ENCODE data around the gene APP. TPM values are rescaled to one million over a fixed set of nuclear protein-coding genes. Genes with fewer than 3 reads are reported as not detected.

Gene APP
- total and polyA plus RNA-seq, 7 donors, result 37.7 to 118 (median 56.6) TPM

- no peaks in the 10 kb centered on the region for H3K9me3 ChIP-seq
- WGBS, 3 donors, result 71 to 84% (median 73%) methylated on average over 4 of the region's 4 CpGs
- no peak for ATAC-seq
- no peak overlapping the region for H3K27ac ChIP-seq
- no peaks in the 10 kb centered on the region for H3K27me3 ChIP-seq (ENCODE audit: insufficient read depth in 3 of 3, low read length in 2 of 3)
- H3K36me3 ChIP-seq (ENCODE audit: insufficient read depth in 1 of 2, low read depth in 1 of 2), result no peaks in the 10 kb centered on the region
- no peak for TF ChIP-seq CTCF (IDR thresholded peaks at IDR 0.05)
- H3K4me3 ChIP-seq, result no peak overlapping the region
- H3K4me1 ChIP-seq, result no peaks in the 10 kb centered on the region
- DNase-seq, result no peak
- intact Hi-C loops (cut with DNase I), result no loop called here
Measured at GRCh38 chr21:26098772-26099397, 71.7 kb downstream of the APP start.

DNA sequence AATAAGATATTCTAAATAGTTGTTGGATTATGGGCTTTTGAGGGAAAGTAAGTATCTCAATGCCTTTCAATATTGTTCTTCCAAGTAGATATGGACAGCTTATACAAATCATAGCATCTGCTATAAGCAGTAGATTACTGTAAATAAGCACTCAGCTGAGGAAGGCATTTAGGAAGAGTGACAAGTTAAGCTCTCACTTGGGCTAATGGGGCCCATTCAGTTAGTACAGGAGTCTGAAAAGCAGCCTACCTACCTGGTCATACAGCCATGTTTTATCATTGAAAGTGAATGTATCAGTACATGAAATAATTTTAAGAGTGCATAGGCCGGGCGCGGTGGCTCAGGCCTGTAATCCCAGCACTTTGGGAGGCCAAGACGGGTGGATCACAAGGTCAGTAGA, 73.1 kb downstream of the APP start:
- intact Hi-C loops (cut with DNase I), result no loop called here
- TF ChIP-seq CTCF (IDR thresholded peaks at IDR 0.05), result no peak
- WGBS, 3 donors, result 82 to 98% (median 97%) methylated on average over 4 of the region's 4 CpGs
- Histone ChIP-seq H3K27ac (no peak overlapping the region), H3K4me1 (no peaks in the 10 kb centered on the region), H3K4me3 (no peak overlapping the region), H3K27me3 (ENCODE audit: insufficient read depth in 3 of 3, low read length in 2 of 3) (no peaks in the 10 kb centered on the region), H3K36me3 (ENCODE audit: insufficient read depth in 1 of 2, low read depth in 1 of 2) (no peaks in the 10 kb centered on the region), H3K9me3 (no peaks in the 10 kb centered on the region)
- DNase-seq (no peak), ATAC-seq (no peak)

GRCh38 chr21:26096494-26097371, 73.8 kb downstream of the APP start:
- ATAC-seq, result no peak
- 91 to 94% (median 92%) methylated on average over 13 of the region's 13 CpGs for WGBS, 3 donors

DNA sequence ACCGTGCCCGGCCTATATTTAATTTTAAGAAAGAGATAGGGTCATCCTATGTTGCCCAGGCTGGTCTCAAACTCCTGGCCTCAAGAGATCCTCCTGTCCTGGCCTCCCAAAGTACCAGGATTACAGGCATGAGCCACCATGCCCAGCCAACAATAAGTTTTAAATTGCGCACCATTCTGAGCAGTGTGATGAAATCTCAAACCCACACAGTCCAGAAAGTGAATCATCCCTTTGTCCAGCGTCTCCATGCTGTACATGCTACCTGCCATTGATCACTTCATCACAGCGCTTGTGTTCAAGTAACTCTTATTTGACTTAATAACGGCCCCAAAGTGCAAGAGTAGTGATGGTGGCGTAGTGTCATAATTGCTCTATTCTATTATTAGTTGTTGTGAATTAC, 75.4 kb downstream of the APP start:
- WGBS, 3 donors, result 95 to 99% (median 97%) methylated on average over 7 of the region's 7 CpGs
- TF ChIP-seq CTCF (IDR thresholded peaks at IDR 0.05), result no peak
- intact Hi-C loops (cut with DNase I), result no loop called here
- Histone ChIP-seq H3K27me3 (ENCODE audit: insufficient read depth in 3 of 3, low read length in 2 of 3) (no peaks in the 10 kb centered on the region), H3K27ac (no peak overlapping the region), H3K4me1 (no peaks in the 10 kb centered on the region), H3K36me3 (ENCODE audit: insufficient read depth in 1 of 2, low read depth in 1 of 2) (no peaks in the 10 kb centered on the region), H3K4me3 (no peak overlapping the region), H3K9me3 (no peaks in the 10 kb centered on the region)
- DNase-seq (no peak), ATAC-seq (no peak)

More at GRCh38 chr21:26096494-26097371, 73.8 kb downstream of the APP start:
- Histone ChIP-seq H3K4me3 (no peak overlapping the region), H3K27ac (no peak overlapping the region), H3K27me3 (ENCODE audit: insufficient read depth in 3 of 3, low read length in 2 of 3) (no peaks in the 10 kb centered on the region), H3K36me3 (ENCODE audit: insufficient read depth in 1 of 2, low read depth in 1 of 2) (no peaks in the 10 kb centered on the region), H3K9me3 (no peaks in the 10 kb centered on the region), H3K4me1 (no peaks in the 10 kb centered on the region)
- DNase-seq, result no peak
- intact Hi-C loops (cut with DNase I), result no loop called here
- no peak for TF ChIP-seq CTCF (IDR thresholded peaks at IDR 0.05)

All from psoas muscle (tissue), 8 donors.